ENCODE measurements around the gene MAFG.

- TF ChIP-seq EZH2 (IDR thresholded peaks at IDR 0.05; ENCODE audit: low read length, missing control alignments) = no peak
- TF ChIP-seq, protein P1, sequence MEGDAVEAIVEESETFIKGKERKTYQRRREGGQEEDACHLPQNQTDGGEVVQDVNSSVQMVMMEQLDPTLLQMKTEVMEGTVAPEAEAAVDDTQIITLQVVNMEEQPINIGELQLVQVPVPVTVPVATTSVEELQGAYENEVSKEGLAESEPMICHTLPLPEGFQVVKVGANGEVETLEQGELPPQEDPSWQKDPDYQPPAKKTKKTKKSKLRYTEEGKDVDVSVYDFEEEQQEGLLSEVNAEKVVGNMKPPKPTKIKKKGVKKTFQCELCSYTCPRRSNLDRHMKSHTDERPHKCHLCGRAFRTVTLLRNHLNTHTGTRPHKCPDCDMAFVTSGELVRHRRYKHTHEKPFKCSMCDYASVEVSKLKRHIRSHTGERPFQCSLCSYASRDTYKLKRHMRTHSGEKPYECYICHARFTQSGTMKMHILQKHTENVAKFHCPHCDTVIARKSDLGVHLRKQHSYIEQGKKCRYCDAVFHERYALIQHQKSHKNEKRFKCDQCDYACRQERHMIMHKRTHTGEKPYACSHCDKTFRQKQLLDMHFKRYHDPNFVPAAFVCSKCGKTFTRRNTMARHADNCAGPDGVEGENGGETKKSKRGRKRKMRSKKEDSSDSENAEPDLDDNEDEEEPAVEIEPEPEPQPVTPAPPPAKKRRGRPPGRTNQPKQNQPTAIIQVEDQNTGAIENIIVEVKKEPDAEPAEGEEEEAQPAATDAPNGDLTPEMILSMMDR (conservative IDR thresholded peaks at IDR 0.05 in 1 of 2, IDR thresholded peaks at IDR 0.05 in 1 of 2; ENCODE audit: low read depth in 1 of 2, low read length in 2 of 2) = no peak
Observed at GRCh38 chr17:81908793-81909192, 18.7 kb downstream of the MAFG start.

Data from fibroblast of lung (primary cell).